Esophagus muscularis mucosa (tissue), 4 donors: ENCODE results near the gene APBB1. TPM values are rescaled to one million over a fixed set of nuclear protein-coding genes. Genes with fewer than 3 reads are reported as not detected.

Experiments used
- DNase-seq: peaks from one replicate; pipeline ENCODE4 v3.0.0-alpha.2; 2017; ENCODE audit errors: extremely low spot score
- H3K27ac ChIP-seq, 4 donors: fragments of 200-600 bp; sonication (generic); replicated peaks in 1 of 4; 1 replicate in 3 of 4; 2 replicates in 1 of 4; pipeline ENCODE4 v1.5.1; 2016 to 2019; ENCODE audit warnings: mild to moderate bottlenecking in 1 of 4
- H3K27me3 ChIP-seq, 4 donors: fragments of 200-600 bp; sonication (generic); one replicate each; pipeline versions ENCODE4 v1.5.1 to v1.6.0; 2016 to 2019
- H3K36me3 ChIP-seq, 4 donors: fragments of 200-600 bp; sonication (generic); one replicate each; pipeline ENCODE4 v1.5.1; 2016 to 2019
- H3K4me1 ChIP-seq, 4 donors: fragments of 200-600 bp; sonication (generic); one replicate each; pipeline ENCODE4 v1.5.1; 2016 to 2019
- H3K4me3 ChIP-seq, 4 donors: fragments of 200-600 bp; sonication (generic); 1 replicate in 2 of 4; 2 replicates in 2 of 4; pipeline ENCODE4 v1.5.1; 2016 to 2019; ENCODE audit warnings: mild to moderate bottlenecking in 4 of 4, moderate library complexity in 1 of 4
- H3K9me3 ChIP-seq, 4 donors: fragments of 200-600 bp; sonication (generic); 1 replicate in 3 of 4; 2 replicates in 1 of 4; pipeline ENCODE4 v1.5.1; 2016 to 2019
- EP300 ChIP-seq: sonication (generic); formaldehyde crosslinking; IDR thresholded peaks from one replicate; pipeline ENCODE4 v1.6.1; 2017; ENCODE audit warnings: antibody characterized with exemption
- POLR2A ChIP-seq: fragments of 450-650 bp; IDR thresholded peaks from one replicate; pipeline ENCODE4 v1.6.1; 2017; ENCODE audit warnings: antibody characterized with exemption, moderate library complexity, mild to moderate bottlenecking, low read depth
- POLR2AphosphoS5 ChIP-seq, 2 donors: sonication (generic); formaldehyde crosslinking; IDR thresholded peaks; one replicate each; pipeline ENCODE4 v1.6.1; 2017; ENCODE audit warnings: antibody characterized with exemption in 2 of 2
- WGBS: methylation state at CpG from one replicate; pipeline ENCODE4 v1.1.5; 2018; 5-methylcytosine and 5-hydroxymethylcytosine counted together
- intact Hi-C: fragments of 100-400 bp; cut with DNase I; formaldehyde crosslinking; loops from one replicate; pipeline ENCODE4 v1.15.1; 2023
- total RNA-seq, 4 donors: library from RNA; depleted of rRNA; stranded (reverse); fragments of >200 nt; gene quantifications; one replicate each; pipeline versions ENCODE4 v1.1.0 to v1.2.1, GENCODE V29; 2016
- TF ChIP-seq, protein P1 (sequence below), 3 experiments: fragments of 200-600 bp in 2 of 3; fragments of 450-650 bp in 1 of 3; sonication (generic) in 2 of 3; IDR thresholded peaks; one replicate each; pipeline ENCODE4 v1.5.1; 2017 to 2019; ENCODE audit warnings: antibody characterized with exemption in 3 of 3, mild to moderate bottlenecking in 2 of 3, moderate library complexity in 1 of 3

APBB1 gene
- total RNA-seq, 4 donors from 2014 or later, result 63.1 to 166 (median 109) TPM

DNA sequence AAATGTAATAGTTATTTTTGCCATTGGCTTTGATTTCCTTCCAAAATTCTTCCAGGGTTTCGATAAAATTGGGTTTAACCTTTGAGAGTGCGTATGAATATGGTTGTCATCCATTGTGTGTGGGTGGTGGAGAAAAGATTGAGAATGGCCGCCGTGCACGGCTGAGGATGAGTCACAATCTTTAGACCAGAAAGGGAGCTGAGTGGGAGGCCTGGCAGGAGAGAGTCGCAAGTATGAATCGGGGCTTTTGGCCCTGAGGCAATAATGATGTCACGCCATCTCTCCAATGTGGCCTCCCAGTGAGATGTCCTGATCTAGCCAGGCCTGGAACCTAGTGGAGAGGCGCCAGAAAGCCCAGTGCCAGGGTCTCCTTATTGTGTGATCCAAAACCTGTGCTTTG is 61.7 kb downstream of the APBB1 start:
- peak overlapping the region; percentile 48 to 58 (median 56) for H3K27ac ChIP-seq
- H3K9me3 ChIP-seq, result no peaks in the 10 kb centered on the region
- H3K27me3 ChIP-seq, result no peaks in the 10 kb centered on the region
- 27% methylated on average over 9 of the region's 9 CpGs for WGBS
- peaks cover 5 to 27% (median 22%) of the 10 kb centered on the region in 4 donors for H3K4me1 ChIP-seq
- H3K4me3 ChIP-seq, result no peak overlapping the region
- no peak for DNase-seq
- H3K36me3 ChIP-seq, result no peaks in the 10 kb centered on the region
- intact Hi-C loops, result no loop called here
- TF ChIP-seq, protein P1, sequence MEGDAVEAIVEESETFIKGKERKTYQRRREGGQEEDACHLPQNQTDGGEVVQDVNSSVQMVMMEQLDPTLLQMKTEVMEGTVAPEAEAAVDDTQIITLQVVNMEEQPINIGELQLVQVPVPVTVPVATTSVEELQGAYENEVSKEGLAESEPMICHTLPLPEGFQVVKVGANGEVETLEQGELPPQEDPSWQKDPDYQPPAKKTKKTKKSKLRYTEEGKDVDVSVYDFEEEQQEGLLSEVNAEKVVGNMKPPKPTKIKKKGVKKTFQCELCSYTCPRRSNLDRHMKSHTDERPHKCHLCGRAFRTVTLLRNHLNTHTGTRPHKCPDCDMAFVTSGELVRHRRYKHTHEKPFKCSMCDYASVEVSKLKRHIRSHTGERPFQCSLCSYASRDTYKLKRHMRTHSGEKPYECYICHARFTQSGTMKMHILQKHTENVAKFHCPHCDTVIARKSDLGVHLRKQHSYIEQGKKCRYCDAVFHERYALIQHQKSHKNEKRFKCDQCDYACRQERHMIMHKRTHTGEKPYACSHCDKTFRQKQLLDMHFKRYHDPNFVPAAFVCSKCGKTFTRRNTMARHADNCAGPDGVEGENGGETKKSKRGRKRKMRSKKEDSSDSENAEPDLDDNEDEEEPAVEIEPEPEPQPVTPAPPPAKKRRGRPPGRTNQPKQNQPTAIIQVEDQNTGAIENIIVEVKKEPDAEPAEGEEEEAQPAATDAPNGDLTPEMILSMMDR (IDR thresholded peaks at IDR 0.05), result no peak
- TF ChIP-seq POLR2AphosphoS5 (IDR thresholded peaks at IDR 0.05) (peak in 1 of 2 donors; percentile 10), POLR2A (no peak)

DNA sequence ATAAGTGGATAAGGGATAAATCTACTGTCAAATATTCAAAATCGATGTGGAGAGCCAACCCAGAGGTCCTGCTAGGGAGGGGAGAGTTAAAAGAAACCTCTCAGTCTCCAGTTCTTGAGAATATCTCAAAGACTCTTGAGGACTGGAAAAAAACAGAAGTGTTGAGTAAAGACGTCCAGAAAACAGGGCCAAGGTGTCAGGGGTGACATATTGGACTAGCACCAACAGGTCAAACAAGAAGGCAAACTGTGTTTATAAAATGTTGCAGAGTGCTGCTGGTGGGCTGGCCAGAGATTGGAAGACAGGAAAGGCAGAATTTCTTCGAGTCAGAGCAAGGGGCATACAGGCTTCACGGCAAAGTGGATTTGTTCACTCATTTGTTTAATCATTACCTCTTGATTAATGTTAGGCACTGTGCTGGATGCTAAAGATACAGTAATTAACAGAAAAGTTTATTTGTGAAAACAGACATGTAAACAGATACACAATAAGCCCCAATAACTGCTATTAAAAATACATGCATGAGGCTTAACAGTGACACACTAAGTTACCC is 62.3 kb downstream of the APBB1 start:
- Histone ChIP-seq H3K27ac (peak overlapping the region; percentile 48 to 58 (median 56)), H3K4me1 (peaks cover 5 to 27% (median 22%) of the 10 kb centered on the region in 4 donors), H3K9me3 (no peaks in the 10 kb centered on the region), H3K36me3 (no peaks in the 10 kb centered on the region), H3K27me3 (no peaks in the 10 kb centered on the region), H3K4me3 (no peak overlapping the region)
- TF ChIP-seq POLR2AphosphoS5 (IDR thresholded peaks at IDR 0.05) (no peak), POLR2A (no peak), EP300 (no peak)
- TF ChIP-seq, protein P1 (IDR thresholded peaks at IDR 0.05), result no peak
- WGBS, result 34% methylated on average over 4 of the region's 4 CpGs
- intact Hi-C loops, result no loop called here
- DNase-seq, result no peak

DNA sequence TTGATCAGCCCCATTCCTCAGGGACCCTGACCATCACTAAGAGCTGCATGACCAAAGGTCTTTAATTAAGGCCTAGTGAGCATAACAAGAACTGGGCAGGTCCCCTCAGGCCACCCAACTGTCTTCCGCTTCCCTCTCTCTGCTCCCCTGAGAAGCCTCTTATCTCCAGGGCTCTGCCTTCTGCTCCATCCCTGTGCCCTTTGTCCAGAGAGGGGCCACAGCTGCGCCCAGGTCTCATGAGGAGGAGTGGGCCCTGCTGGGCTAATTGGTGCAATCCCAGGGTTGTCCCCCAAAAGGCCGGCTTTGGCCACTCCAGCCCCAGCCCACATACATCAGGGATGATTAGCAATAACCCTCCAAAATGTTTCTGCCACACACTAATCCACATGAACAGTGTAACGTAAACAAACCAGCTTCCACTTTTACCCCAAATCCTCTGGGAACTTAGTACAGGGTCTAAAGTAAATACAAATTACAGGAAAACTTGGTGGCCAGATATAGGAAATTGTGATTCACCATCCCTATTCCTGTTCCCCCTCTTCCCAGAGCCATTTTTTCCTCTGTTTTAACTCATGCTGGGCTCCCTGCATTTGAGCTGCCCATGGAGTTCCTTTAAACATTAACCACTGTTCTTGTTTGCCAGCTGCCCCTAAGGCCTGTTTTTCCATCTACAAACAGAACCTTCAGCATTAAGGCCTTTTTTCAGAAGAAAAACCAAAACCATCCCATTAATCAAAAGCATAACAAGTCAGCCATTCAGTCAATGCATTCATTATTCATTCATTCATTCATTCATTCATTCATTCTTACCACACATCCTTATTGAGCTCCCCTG is 64.0 kb downstream of the APBB1 start:
- no peak for DNase-seq
- TF ChIP-seq, protein P1 (IDR thresholded peaks at IDR 0.05), result no peak
- TF ChIP-seq POLR2A (no peak), EP300 (no peak), POLR2AphosphoS5 (IDR thresholded peaks at IDR 0.05) (no peak)
- Histone ChIP-seq H3K27ac (no peak overlapping the region), H3K36me3 (no peaks in the 10 kb centered on the region), H3K4me1 (peaks cover 5 to 27% (median 22%) of the 10 kb centered on the region in 4 donors), H3K27me3 (no peaks in the 10 kb centered on the region), H3K4me3 (no peak overlapping the region), H3K9me3 (no peaks in the 10 kb centered on the region)
- WGBS, result 96% methylated on average over 4 of the region's 4 CpGs
- intact Hi-C loops, result loop anchor here (2.0 to 5.0 kb wide), 3 partner anchors 38 to 332 kb away; no protein-coding TSS in a partner anchor

DNA sequence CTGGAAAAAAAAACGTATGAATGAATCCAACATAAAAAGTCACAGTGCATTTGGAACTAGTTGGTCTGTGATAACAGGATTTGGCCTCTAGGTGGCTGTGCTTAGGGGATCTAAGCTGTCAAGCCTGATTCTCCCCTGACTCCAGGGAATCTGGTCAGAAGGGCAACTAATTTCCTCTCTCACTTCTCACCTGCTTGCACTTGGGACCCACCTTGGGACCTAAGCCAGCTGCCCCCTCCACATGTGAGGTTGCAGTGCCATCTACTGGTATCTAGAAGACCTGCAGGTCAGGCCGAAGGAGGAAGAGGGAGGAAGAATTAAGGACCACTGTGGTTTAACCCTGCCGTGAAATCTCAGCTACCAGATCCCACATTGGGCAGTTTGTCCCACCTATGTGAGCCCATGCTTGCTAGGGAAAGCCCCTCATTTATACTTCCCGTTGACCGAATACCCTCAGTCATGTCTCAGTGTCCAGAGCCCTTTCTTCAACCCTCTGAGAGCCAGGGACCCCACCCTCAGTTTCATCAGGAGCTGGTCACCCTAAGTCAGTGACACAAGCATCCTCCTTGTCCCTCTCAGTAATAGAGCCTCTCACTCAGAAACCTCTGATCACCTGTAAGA is 65.4 kb downstream of the APBB1 start:
- Histone ChIP-seq H3K27ac (no peak overlapping the region), H3K36me3 (no peaks in the 10 kb centered on the region), H3K4me3 (no peak overlapping the region), H3K27me3 (no peaks in the 10 kb centered on the region), H3K4me1 (peaks cover 5 to 27% (median 22%) of the 10 kb centered on the region in 4 donors), H3K9me3 (no peaks in the 10 kb centered on the region)
- TF ChIP-seq, protein P1 (IDR thresholded peaks at IDR 0.05), result peak; percentile 74 to 94 (median 83)
- no peak for TF ChIP-seq EP300
- no peak for TF ChIP-seq POLR2A
- peak in 1 of 2 donors; percentile 59 for TF ChIP-seq POLR2AphosphoS5 (IDR thresholded peaks at IDR 0.05)
- intact Hi-C loops, result loop anchor here (5.0 kb wide), 2 partner anchors 36 to 56 kb away; no protein-coding TSS in a partner anchor
- WGBS, result 11% methylated on average over 5 of the region's 5 CpGs
- DNase-seq, result no peak
